GM19193 (cell line): ENCODE measurements around the gene CD300LF.

Experiments
- POLR2A ChIP-seq: IDR thresholded peaks from 4 replicates; pipeline ENCODE4 v1.6.1; 2011; ENCODE audit not compliant: insufficient read depth, insufficient read length; ENCODE audit errors: extremely low read depth

CD300LF gene

DNA sequence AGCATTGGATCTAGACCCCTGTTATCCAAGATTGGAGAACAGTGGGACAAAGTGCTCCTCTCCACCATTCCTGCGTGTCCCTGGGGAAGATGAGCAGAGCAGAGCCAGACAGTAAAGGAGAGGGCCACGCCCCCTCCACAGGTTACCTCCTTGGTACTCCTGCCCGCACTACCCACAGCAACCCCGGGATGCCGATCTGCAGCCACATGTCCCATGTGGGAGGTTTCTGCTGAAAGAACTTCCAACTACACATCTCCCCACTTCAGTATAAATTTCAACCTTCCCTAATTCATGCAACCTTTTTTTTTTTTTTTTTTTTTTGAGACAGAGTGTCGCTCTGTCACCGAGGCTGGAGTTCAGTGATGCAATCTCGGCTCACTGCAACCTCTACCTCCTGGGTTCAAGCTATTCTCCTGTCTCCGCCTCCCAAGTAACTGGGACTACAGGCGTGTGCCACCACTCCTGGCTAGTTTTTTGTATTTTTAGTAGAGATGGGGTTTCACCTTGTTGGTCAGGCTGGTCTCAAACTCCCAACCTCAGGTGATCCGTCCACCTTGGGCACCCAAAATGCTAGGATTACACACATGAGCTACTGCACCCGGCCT is 26.6 kb upstream of the CD300LF start:
- TF ChIP-seq POLR2A = no peak

DNA sequence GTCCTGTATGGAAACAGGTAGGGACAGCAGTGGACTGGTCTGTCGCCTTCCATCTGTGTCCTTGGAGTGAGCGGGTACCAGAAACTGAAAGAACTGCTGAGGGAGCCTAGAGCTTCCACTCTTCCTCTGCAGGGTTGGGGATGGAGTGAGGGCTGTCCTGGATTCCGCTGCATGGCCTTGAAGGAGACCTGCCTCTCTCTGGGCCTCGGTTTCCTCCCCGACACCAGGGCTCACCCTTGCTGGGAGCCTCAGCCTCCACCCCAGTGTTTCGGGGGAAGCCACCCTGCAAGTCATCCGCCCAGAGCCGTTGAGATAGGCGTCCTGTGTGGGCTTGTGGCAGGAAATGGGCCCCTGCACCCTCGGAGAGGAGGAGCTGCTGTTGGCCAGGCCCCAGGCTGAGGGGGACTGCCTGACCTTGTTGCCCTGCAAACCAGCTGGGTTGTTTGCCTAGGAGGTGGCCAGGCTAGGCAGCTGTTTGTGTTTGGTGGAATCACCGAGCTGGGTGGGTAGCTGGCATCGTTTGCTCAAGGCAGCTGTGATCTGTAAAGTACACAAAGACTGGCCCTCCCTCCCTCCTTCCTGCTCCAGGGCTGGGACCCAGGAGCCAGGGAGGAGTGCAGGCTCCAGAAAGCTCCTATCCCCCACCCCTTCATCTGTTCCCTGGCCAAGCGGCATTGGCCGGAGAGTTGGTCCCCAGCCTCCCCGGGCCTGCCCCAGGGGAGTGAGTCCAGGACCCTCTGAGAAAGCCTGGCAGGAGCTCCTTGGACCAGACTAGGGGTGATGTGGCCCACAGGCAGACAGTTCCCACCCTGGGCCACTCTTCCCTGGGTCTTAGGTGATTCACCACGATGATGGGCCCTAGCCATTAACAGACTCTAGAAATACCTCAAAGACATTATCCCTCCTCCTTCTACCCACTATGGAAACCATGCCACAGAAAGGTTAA is 25.6 kb upstream of the CD300LF start:
- peak; percentile 21 for TF ChIP-seq POLR2A

DNA sequence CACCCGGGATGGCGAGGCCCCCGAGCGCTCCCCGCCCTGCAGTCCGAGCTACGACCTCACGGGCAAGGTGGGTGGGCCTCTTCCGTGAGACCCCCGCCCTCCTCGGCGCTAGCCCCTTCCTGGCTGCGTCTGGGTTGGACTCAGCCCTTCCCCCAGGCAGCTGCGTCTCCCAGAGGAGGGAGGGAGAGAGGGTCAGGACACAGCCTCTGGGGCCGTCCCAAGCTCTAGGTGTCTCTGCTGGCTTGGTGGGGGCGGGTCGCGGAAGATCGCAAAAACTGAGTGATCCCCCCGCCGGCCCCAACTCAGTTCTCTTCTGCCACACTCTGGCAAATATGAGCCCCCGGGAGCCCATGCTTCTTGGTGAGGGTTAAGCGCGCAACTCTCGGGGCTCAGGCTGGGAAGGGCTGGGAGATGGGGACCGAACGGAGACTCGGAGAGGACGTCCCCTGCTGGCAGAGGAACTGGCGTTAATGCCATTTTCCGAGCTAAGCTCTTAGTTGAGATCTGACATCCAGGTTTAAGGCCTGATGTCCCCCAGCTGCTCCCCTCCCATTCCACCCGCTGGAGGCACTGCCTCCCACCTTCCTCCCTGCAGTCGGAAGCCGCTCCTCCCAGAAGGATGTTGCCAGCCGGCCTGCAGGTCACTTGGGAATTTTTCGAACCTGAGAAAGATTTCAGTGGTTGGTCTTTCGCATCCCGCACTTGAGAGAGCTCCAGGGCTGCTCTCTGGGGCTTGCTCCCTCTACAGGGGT is 24.8 kb upstream of the CD300LF start:
- TF ChIP-seq POLR2A = no peak

DNA sequence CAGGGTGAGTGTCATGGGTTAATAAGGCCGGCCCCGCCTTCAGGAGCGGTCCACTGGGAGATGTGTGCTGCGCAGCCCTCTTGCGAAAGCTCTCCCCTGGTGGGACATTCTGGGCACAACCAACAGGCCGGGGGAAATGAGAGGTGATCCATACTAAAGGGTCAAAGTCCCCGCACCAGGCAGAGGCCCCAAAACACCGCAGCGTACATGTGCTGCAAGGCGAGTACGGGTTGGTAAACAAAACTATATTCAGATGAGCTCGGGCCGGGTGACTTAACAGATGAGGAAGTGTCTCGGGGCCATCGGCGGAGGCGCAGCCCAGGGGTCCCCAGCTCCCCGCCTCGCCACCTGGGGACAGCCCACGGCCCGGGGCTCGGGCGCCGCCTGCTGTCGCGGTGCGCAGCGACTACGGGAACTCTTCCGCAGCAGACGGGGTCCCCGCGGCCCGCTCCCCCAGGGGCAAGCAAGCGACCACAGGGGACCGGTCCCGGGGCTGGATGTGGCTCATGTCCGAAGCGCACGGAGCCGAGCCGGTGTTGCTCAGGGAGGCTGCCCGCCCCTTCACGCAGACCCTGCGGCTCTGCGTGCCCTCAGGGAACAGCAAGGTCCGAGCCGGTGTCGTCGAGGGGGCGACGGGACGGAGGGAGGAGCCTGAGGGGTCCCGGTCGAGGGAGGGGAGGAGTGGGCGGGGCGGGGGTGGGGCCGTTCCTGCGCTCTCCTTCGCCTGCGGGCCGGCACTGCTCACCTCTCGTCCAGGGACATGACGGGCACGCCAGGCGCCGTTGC is 24.0 kb upstream of the CD300LF start, which contains the start of gene RAB37:
TSS of gene RAB37 (plus strand) at position 744 of the 786 bp plus-strand sequence. CDS start at position 761, 17 bp downstream.
- no peak for TF ChIP-seq POLR2A

DNA sequence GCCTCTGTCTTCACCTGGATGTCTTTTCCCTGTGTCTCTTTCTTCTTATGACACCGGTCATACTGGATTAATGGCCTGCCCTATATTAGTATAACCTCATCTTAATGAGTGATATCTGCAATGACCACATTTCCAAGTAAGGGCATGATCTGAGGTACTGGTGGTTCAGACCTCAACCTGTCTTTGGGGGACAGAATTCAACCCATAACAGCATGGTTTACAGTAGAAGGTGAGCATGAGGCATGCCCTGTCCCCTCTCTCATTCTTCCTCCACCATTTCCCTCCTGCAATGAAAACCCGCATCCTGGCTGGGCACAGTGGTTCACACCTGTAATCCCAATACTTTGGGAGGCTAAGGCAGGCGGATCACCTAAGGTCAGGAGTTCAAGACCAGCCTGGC is 21.5 kb upstream of the CD300LF start:
- TF ChIP-seq POLR2A = no peak

DNA sequence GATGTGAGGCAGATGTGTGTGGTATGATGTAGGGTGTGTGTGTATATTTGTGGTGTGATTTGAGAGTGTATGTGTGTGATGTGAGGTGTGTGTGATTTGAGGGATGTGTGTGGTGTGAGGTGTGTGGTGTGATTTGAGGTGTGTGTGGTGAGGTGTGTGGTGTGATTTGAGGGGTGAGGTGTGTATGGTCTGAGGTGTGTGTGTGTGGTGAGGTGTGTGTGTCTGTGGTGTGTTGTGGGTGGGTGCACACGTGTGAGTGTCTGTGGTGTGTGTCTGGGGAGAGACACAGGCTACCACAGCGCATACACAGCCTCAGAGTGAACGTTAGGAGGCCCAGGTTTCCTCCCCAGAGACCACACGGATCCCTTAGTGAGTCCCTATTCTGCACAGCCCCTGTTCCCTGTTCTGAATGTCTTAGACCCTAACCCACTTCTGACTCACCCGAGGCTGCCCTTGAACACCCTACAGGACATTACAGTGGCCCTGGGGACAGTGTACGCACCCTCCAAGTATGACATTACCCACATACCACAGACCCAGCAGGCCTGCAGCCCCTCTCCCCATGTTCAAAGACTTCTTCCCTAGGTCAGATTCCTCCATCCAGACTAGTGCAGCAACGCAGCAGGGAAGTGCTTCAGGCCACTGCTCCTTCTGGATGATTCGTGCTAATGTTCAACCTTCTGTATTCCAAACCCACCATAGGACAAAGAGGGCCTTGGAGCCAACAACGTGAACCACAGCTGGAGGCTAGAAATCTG is 20.8 kb upstream of the CD300LF start:
- no peak for TF ChIP-seq POLR2A

DNA sequence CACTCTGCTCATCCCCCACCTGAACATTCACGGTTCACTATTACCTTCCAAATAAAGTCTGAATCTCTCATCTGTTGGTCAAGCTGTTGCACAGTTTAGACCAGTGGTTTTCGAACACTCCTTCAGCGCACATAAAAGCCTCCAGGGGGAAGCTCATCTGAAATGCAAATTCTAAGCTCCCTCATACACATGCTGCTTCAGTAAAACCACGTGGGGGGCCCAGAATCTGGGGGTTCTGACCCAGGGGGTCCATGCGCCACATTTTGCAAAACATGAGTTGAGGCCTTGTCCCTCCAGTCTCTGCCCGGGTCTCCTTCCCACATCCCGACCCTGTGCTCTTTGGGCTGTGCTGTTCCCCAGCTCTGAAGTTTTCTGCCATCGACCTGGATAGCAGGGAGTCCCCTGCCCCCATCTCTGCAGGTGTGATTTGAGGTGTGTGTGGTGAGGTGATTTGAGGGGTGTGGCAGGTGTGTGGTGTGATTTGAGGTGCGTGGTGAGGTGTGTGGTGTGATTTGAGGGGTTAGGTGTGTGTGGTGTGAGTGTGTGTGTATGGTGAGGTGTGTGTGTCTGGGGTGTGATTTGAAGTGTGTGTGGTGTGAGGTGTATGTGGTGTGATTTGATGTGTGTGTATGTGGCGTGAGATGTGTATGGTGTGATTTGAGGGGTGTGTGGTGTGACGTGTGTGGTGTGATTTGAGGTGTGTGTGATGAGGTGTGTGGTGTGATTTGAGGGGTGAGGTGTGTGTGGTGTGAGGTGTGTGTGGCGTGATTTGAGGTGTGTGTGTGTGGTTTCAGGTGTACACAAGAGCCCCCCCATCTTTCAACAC is 19.5 kb upstream of the CD300LF start:
- TF ChIP-seq POLR2A = no peak

DNA sequence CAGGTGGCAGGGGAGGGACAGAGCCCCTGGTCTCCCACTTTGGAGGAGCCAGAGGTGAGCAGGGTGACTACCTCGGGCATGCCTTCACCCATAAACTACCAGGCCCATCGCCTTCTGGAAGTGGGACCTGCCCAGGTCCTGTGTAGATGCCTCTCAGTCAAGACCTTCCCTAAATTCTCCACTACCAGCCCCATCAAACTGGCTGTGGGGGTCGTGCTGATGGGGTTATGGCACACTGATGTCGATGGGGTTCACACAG is 18.6 kb upstream of the CD300LF start:
- TF ChIP-seq POLR2A = no peak

DNA sequence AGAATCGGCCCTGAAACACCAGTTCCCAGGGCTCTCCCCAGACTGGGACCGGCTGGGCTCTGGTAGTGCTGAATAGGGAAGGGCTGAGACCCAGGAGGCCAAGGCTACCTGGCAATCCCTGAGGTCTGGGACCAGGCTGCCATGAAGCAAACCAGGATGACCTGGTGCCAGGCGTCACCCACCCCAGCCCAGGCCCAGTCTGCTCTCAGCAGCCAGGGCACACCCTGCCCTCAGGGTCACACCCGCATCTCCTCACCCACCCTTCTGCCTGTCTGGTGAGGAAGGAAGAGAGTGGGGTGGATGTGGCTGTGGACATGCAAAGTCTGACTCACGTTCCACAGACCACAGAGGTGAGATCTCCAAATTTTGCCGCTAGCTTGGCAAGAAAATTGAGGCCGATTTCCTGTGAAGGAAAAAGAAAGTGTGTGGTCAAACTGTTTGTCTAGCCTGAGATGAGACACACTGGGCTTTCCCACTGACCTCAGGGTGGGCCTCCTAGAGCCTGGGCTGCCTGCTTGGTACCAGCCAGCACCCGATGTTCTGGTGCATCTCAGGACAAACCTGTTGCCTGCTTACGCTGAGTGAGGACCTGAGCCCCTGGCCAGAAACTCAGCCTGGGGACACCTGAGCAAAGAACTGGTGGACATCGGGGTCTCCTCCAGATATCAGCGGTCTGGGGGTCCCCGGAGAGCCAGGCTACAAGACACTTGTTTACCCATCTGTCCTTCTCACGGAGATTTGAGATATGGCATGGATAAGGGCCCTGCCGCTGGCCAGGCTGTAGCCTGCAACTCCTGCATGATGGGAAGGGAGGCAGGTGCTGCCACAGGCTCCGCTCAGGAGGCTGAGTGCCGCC is 18.0 kb upstream of the CD300LF start:
- TF ChIP-seq POLR2A = no peak

DNA sequence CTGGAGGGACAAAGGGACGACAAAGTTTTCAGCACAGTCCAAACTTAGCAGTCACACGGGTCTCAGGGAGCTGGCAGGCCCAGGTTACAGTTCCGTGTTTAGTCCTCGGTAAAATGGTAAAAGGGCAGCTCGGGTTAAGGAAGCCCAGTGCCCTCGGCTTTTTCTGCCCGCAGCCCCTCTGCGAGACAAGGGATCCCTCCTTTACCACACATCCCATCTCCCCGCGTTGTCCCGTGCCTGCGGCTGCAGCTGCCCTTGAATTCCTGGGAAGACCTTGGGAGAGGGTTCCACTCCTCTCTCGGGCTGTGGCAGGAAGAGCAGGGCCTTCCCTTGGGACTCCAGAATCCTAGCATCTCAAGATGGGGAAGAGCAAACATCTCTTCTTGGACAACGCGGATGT is 17.1 kb upstream of the CD300LF start:
- no peak for TF ChIP-seq POLR2A

DNA sequence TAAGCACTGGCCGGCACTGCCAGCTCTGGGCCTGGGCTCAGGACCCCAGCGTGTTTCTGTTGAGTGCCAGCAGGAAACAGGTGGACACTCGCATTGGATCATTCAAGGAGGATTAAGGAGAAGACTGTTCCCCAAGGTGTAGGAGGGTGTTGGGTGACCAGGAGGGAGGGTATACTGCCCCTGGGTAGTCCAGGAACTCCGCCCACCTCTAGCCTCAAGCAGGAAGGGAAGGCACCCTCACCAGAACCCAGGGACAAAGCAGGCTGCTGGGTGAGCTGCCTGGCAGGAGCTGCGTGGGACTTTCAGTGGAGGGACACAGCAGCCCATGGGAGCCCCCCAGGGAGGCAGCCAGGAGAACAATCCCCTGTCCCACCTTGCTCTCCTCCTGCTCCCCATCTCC is 16.6 kb upstream of the CD300LF start:
- TF ChIP-seq POLR2A = no peak

DNA sequence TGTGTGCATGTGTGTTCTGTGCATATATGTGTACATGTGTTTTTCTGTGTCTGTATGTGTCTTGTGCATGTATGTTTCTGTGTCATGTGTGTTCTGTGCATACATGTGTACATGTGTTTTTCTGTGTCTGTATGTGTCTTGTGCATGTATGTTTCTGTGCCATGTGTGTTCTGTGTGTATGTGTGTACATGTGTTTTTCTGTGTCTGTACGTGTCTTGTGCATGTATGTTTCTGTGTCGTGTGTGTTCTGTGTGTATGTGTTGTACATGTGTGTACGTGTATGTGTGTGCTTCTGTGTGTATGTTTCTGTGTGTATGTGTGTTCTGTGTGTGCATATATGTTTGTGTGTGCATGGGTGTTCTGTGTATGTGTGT is 16.0 kb upstream of the CD300LF start:
- TF ChIP-seq POLR2A = no peak
